ENCODE results near the gene MICAL2. TPM values are rescaled to one million over a fixed set of nuclear protein-coding genes. Genes with fewer than 3 reads are reported as not detected.

MICAL2 gene
- total and polyA plus RNA-seq, 2 of the 8 experiments (the other 6 are each of a cell fraction or from before 2014, with no cell fraction given) = 1.3 to 4.1 TPM

- Histone ChIP-seq H4K5ac (ENCODE audit: insufficient read length, low read depth, low read length) (no peak overlapping the region), H2BK5ac (ENCODE audit: low read depth, low read length) (no peak overlapping the region), H3K18ac (ENCODE audit: extremely low read depth, low read length) (no peak overlapping the region), H3K9ac (replicated peaks in 1 of 4; ENCODE audit: extremely low read depth in 1 of 4, low read depth in 3 of 4, low read length in 3 of 4) (no peak overlapping the region), H4K20me1 (replicated peaks in 1 of 2; ENCODE audit: control insufficient read depth in 1 of 2, insufficient read depth in 2 of 2, low read length in 2 of 2) (no peaks in the 10 kb centered on the region), H3K4me1 (replicated peaks in 1 of 4; ENCODE audit: control insufficient read depth in 3 of 4, insufficient read depth in 4 of 4, low read length in 3 of 4) (peaks cover 0 to 4% (median 0%) of the 10 kb centered on the region in 4 experiments; a peak in 1 of 7 replicates), H3K23me2 (ENCODE audit: low read depth, low read length) (no peaks in the 10 kb centered on the region), H3K27me3 (replicated peaks in 1 of 4; ENCODE audit: control insufficient read depth in 3 of 4, extremely low read depth in 1 of 4, insufficient read depth in 3 of 4, low read length in 3 of 4) (no peaks in the 10 kb centered on the region), H3K79me1 (ENCODE audit: low read depth, low read length) (no peaks in the 10 kb centered on the region), H2AK5ac (ENCODE audit: low read depth, low read length) (no peak overlapping the region), H2BK12ac (ENCODE audit: low read depth, low read length) (no peak overlapping the region), H3K23ac (ENCODE audit: insufficient read length) (no peak overlapping the region), H3K27ac (ENCODE audit: low read depth, low read length) (no peak overlapping the region), H2BK120ac (replicated peaks; ENCODE audit: low read depth, low read length) (no peak overlapping the region), H3K9me3 (ENCODE audit: insufficient read depth in 2 of 2, low read depth in 1 of 2, low read length in 1 of 2) (no peaks in the 10 kb centered on the region), H2BK15ac (ENCODE audit: low read length) (peak overlapping the region; percentile 63; the same call in 1 of the 2 replicates), H4K8ac (ENCODE audit: extremely low read depth, insufficient read depth, low read length) (no peak overlapping the region), H3K14ac (ENCODE audit: insufficient read length) (no peak overlapping the region), H2BK20ac (ENCODE audit: low read length) (no peak overlapping the region), H3K56ac (replicated peaks; ENCODE audit: insufficient read length, low read depth, low read length) (no peak overlapping the region), H3K4ac (replicated peaks; ENCODE audit: insufficient read length, low read depth, low read length) (no peak overlapping the region), H4K91ac (replicated peaks; ENCODE audit: insufficient read length, low read length) (no peak overlapping the region), H3K4me3 (ENCODE audit: extremely low read depth in 1 of 4, insufficient read depth in 2 of 4, low read depth in 3 of 4, low read length in 4 of 4) (no peak overlapping the region), H2AFZ (ENCODE audit: low read length) (0 out of 2 replicates have a peak overlapping the region, but pooled peaks have one; percentile 27), H3K79me2 (ENCODE audit: control insufficient read depth in 1 of 2, insufficient read depth in 2 of 2, low read length in 2 of 2) (no peaks in the 10 kb centered on the region), H3K36me3 (ENCODE audit: control insufficient read depth in 2 of 4, insufficient read depth in 4 of 4, low read length in 3 of 4) (no peaks in the 10 kb centered on the region), H3K4me2 (ENCODE audit: insufficient read depth in 1 of 2, low read depth in 2 of 2, low read length in 2 of 2) (no peak overlapping the region)
- DNase-seq (ENCODE audit: low read depth in 1 of 2, low spot score in 2 of 2) = no peak
- POLR2A ChIA-PET (ENCODE audit: partially characterized antibody) = no interaction called here
- 93% methylated on average over 8 of the region's 8 CpGs; no CpG with 5 or more reads in 1 of the 2 experiments for WGBS, 2 experiments (ENCODE audit: extremely low coverage in 1 of 2, insufficient coverage in 1 of 2, insufficient read length in 1 of 2, insufficient replicate concordance in 2 of 2, low coverage in 1 of 2, low lambda C conversion rate in 2 of 2, missing lambda C conversion rate in 1 of 2)
- no peak for FAIRE-seq
- CTCF ChIA-PET (ENCODE audit: partially characterized antibody) = interaction anchor here (0.6 to 2.3 kb wide), 4 partner anchors 10 to 96 kb away, joined by 3 to 14 read pairs (median 4); no protein-coding TSS in a partner anchor
- TF ChIP-seq SP1 (IDR thresholded peaks at IDR 0.05; ENCODE audit: low read depth, low read length) (no peak), KDM1A (IDR thresholded peaks at IDR 0.05; ENCODE audit: borderline replicate concordance, low read length) (no peak), HDAC6 (IDR thresholded peaks at IDR 0.05; ENCODE audit: low read depth, low read length) (no peak), SIRT6 (IDR thresholded peaks at IDR 0.05; ENCODE audit: low read length) (no peak), YY1 (IDR thresholded peaks at IDR 0.05; ENCODE audit: low read depth, low read length) (no peak), KDM4A (IDR thresholded peaks at IDR 0.05; ENCODE audit: low read depth, low read length, severe bottlenecking) (no peak)
These were observed 71.9 kb downstream of the MICAL2 start for GRCh38 chr11:12182302-12182675.

All from H1 (cell line).